Gastroesophageal sphincter (tissue), 4 donors: ENCODE measurements around the gene TP73. TPM values are rescaled to one million over a fixed set of nuclear protein-coding genes. Genes with fewer than 3 reads are reported as not detected.

Experiments
- ATAC-seq: fragments of 150-250 bp; one replicate; pipeline ENCODE4 v1.9.1; 2016; ENCODE audit warnings: mild to moderate bottlenecking, moderate library complexity
- H3K27ac ChIP-seq, 4 donors: fragments of 200-600 bp; sonication (generic) in 3 of 4; 1 replicate in 3 of 4; 2 replicates in 1 of 4; pipeline ENCODE4 v1.5.1; 2016 to 2019
- H3K27me3 ChIP-seq: fragments of 200-600 bp; sonication (generic); one replicate; pipeline ENCODE4 v1.5.1; 2019
- H3K36me3 ChIP-seq, 2 donors: fragments of 200-600 bp; sonication (generic); one replicate each; pipeline ENCODE4 v1.5.1; 2019; ENCODE audit warnings: control low read depth in 1 of 2
- H3K4me1 ChIP-seq, 3 donors: fragments of 200-600 bp; sonication (generic); 1 replicate in 2 of 3; 2 replicates in 1 of 3; pipeline ENCODE4 v1.5.1; 2016 to 2019; ENCODE audit warnings: control low read depth in 2 of 3
- H3K4me3 ChIP-seq, 2 donors: fragments of 200-600 bp; sonication (generic); one replicate each; pipeline ENCODE4 v1.5.1; 2019; ENCODE audit warnings: mild to moderate bottlenecking in 1 of 2, moderate library complexity in 1 of 2
- H3K9me3 ChIP-seq, 3 donors: fragments of 200-600 bp; sonication (generic); one replicate each; pipeline ENCODE4 v1.5.1; 2017 to 2019; ENCODE audit warnings: control low read depth in 2 of 3
- EP300 ChIP-seq: sonication (generic); formaldehyde crosslinking; IDR thresholded peaks from one replicate; pipeline ENCODE4 v1.6.1; 2017; ENCODE audit warnings: antibody characterized with exemption, mild to moderate bottlenecking
- POLR2A ChIP-seq, 2 donors: fragments of 450-650 bp; IDR thresholded peaks; one replicate each; pipeline ENCODE4 v1.6.1; 2017; ENCODE audit warnings: antibody characterized with exemption in 2 of 2, mild to moderate bottlenecking in 2 of 2, moderate library complexity in 1 of 2
- POLR2AphosphoS5 ChIP-seq: sonication (generic); formaldehyde crosslinking; IDR thresholded peaks from one replicate; pipeline ENCODE4 v1.6.1; 2017; ENCODE audit warnings: antibody characterized with exemption
- WGBS, 2 donors: methylation state at CpG; one replicate each; pipeline ENCODE4 v1.1.5; 2018; ENCODE audit warnings: low coverage in 1 of 2; 5-methylcytosine and 5-hydroxymethylcytosine counted together
- total RNA-seq, 4 donors: library from RNA; depleted of rRNA; stranded (reverse); fragments of >200 nt; gene quantifications; one replicate each; pipeline ENCODE4 v1.1.0, GENCODE V29; 2016
- TF ChIP-seq, protein P1 (sequence below), 4 experiments: fragments of 200-600 bp in 2 of 4; fragments of 450-650 bp in 2 of 4; sonication (generic) in 1 of 4; IDR thresholded peaks; one replicate each; pipeline ENCODE4 v1.5.1; 2017 to 2019; ENCODE audit warnings: antibody characterized with exemption in 4 of 4, mild to moderate bottlenecking in 2 of 4, moderate library complexity in 2 of 4

TP73 gene
- total RNA-seq, 4 donors from 2014 or later: 0.19 to 0.22 TPM; not detected in 2

DNA sequence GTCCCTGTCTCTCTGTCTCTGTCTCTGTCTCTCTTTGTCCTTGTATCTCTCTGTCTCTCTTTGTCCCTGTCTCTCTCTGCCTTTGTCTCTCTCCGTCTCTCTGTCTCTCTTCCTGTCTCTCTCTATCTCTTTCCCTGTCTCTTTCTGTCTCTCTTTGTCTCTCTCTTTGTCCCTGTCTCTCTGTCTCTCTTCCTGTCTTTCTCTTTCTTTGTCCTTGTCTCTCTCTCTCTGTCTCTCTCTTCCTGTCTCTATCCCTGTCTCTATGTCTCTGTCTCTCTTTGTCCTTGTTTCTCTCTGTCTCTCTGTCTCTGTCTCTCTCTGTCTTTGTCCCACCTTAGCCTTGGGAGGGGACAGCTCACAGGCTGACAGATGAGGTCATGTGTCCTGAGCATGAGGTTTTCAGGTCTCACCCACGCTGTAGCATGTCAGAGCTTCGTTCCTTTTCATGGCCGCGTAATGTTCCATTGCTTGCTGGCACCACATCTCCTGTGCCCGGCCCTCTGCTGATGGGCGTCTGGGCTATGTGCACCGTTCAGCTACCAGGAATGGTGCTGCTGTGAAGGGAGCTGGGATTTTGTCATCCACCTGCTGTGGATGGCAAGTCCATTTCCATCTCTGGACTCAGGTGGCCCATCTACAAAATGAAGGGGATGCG lies 27.6 kb downstream of the TP73 start:
- TF ChIP-seq POLR2A (IDR thresholded peaks at IDR 0.05) (no peak), EP300 (no peak), POLR2AphosphoS5 (no peak)
- TF ChIP-seq, protein P1, sequence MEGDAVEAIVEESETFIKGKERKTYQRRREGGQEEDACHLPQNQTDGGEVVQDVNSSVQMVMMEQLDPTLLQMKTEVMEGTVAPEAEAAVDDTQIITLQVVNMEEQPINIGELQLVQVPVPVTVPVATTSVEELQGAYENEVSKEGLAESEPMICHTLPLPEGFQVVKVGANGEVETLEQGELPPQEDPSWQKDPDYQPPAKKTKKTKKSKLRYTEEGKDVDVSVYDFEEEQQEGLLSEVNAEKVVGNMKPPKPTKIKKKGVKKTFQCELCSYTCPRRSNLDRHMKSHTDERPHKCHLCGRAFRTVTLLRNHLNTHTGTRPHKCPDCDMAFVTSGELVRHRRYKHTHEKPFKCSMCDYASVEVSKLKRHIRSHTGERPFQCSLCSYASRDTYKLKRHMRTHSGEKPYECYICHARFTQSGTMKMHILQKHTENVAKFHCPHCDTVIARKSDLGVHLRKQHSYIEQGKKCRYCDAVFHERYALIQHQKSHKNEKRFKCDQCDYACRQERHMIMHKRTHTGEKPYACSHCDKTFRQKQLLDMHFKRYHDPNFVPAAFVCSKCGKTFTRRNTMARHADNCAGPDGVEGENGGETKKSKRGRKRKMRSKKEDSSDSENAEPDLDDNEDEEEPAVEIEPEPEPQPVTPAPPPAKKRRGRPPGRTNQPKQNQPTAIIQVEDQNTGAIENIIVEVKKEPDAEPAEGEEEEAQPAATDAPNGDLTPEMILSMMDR (IDR thresholded peaks at IDR 0.05): no peak
- Histone ChIP-seq H3K27ac (no peak overlapping the region), H3K36me3 (no peaks in the 10 kb centered on the region), H3K9me3 (no peaks in the 10 kb centered on the region), H3K4me3 (no peak overlapping the region), H3K27me3 (peaks cover 55% of the 10 kb centered on the region), H3K4me1 (peaks cover 0 to 6% (median 0%) of the 10 kb centered on the region in 3 donors)
- ATAC-seq: no peak
- WGBS, 2 donors: 80 to 88% methylated on average over 1 to 7 of the region's 9 CpGs

DNA sequence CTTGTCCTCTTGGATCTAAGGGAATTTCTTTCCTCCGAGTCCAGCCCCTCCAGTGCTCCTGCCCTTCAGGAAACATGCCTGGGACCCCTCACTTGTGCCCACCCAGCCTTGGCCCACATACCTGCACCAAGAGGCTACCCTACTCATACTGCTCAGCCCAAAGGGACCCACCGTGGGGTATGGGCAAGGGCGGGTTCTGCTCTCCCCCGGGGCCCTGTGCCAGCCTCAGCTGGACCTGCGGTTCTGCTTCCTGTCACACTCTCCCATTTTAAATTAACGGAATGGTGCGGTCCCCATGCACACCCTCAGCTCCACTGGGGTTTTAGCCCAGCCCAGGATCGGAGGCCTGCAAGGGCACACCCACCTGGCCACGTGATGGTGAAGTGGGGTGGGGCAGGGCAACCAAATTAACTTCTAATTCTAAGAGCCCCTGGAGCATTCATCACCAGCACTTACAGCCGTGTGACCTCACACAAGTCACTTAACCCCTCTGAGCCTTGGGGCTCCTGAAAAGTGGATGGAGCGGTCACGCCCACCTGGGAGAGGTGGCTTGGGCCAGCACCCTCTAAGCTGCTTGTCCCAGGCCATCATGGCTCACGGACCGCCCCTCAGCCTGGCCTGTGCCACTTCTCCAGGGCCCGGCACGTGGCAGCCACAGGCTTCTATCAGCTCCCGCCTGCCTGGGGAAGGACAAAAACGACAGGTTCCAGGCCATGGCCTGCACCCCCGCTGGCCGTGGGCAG lies 28.3 kb downstream of the TP73 start:
- no peak overlapping the region for H3K27ac ChIP-seq
- no peak overlapping the region for H3K4me3 ChIP-seq
- peaks cover 0 to 6% (median 0%) of the 10 kb centered on the region in 3 donors for H3K4me1 ChIP-seq
- TF ChIP-seq POLR2AphosphoS5 (no peak), EP300 (no peak), POLR2A (IDR thresholded peaks at IDR 0.05) (no peak)
- TF ChIP-seq, protein P1 (IDR thresholded peaks at IDR 0.05): no peak
- WGBS, 2 donors: no CpG with 5 or more reads among the region's 20 CpGs
- H3K9me3 ChIP-seq: no peaks in the 10 kb centered on the region
- no peak for ATAC-seq
- peaks cover 57% of the 10 kb centered on the region for H3K27me3 ChIP-seq
- no peaks in the 10 kb centered on the region for H3K36me3 ChIP-seq

DNA sequence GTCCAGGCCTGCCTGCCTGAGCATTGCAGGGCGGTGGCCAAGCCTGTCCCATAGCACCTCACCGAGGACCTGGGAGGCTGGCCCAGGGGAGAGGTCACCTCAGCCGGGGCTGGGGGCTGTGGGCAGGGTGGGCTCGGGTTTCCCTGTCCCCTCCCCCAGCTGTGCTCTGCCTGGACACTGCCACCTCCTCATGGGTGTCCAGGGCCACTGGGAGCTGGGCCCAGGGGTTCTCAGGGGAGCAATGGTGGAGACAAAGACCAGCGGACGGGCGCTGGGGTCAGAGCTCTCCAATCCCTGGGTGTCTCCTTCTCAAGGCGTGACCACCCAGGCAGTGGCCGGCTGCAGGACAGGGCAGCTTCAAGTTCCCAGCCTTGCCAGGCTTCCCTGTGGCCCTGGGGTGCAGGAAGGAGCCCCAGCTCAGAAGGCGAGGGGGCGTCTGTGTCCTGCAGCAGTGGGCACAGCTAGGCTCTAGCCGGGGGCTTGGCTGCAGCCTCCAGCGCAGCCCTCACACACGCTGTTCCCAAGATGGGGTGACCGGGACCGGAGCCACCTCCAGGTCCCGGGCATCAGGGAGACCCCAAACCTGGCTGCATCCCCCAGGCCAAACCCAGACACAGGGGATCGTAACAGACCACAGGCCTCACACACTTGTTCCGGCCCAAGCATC lies 29.0 kb downstream of the TP73 start:
- no peak for ATAC-seq

DNA sequence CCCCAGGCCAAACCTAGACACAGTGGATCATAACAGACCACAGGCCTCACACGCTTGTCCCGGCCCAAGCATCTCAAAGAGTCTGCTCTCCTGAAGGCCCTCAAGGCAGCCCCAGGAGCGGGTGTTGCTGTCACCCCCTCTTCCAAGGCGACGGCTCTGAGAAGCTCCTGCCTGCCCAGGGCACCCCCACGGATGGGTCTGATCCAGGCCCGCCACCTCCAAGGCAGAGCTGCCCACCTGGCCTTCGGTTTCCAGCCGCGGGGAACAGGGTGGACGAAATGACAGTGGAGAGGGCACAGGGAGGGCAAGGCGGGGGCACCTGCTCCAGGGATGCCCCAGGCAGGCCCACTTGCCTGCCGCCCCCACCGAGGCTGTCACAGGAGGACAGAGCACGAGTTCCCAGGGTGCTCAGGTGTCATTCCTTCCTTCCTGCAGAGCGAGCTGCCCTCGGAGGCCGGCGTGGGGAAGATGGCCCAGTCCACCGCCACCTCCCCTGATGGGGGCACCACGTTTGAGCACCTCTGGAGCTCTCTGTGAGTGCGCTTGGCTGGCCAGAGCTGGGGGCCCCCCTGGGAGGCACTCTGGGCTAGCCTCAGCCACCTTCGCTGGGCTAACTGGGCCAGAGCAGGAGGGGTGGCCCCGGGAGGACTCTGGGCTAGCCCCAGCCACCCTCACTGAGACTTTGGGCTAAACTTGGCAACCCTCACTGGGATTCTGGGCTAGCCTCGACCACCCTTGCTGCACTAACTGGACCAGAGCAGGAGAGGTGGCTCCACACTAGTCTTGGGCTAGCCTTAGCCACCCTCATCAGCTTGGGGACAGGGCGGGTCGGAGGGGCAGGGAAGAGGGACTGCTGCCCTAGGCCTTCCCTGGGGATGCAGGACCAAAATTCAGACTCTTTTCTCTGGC lies 29.8 kb downstream of the TP73 start:
- Histone ChIP-seq H3K27me3 (peaks cover 58% of the 10 kb centered on the region), H3K9me3 (no peaks in the 10 kb centered on the region), H3K4me3 (no peak overlapping the region), H3K36me3 (no peaks in the 10 kb centered on the region), H3K4me1 (peaks cover 0 to 6% (median 0%) of the 10 kb centered on the region in 3 donors), H3K27ac (no peak overlapping the region)
- WGBS, 2 donors: no CpG with 5 or more reads among the region's 27 CpGs
- no peak for ATAC-seq
- TF ChIP-seq EP300 (no peak), POLR2A (IDR thresholded peaks at IDR 0.05) (no peak), POLR2AphosphoS5 (no peak)
- TF ChIP-seq, protein P1 (IDR thresholded peaks at IDR 0.05): no peak

More for the DNA sequence above, 29.0 kb downstream of the TP73 start:
- no peaks in the 10 kb centered on the region for H3K36me3 ChIP-seq
- no peak overlapping the region for H3K4me3 ChIP-seq
- TF ChIP-seq, protein P1 (IDR thresholded peaks at IDR 0.05): no peak
- TF ChIP-seq POLR2AphosphoS5 (no peak), EP300 (no peak), POLR2A (IDR thresholded peaks at IDR 0.05) (no peak)
- no CpG with 5 or more reads among the region's 19 CpGs for WGBS, 2 donors
- no peak overlapping the region for H3K27ac ChIP-seq
- H3K27me3 ChIP-seq: peaks cover 58% of the 10 kb centered on the region
- H3K4me1 ChIP-seq: peaks cover 0 to 6% (median 0%) of the 10 kb centered on the region in 3 donors
- no peaks in the 10 kb centered on the region for H3K9me3 ChIP-seq
